HG02798 (cell line): ENCODE data around the gene ADAMTS10.
"Not testable (repeated sequence)": the region's sequence is repeated elsewhere in the genome, so short reads cannot be mapped to it uniquely, and the experiment has no call there.

Experiments
- ATAC-seq: cut with Tn5 transposase; IDR thresholded peaks from one replicate; pipeline ENCODE4 v1.9.1; 2021; ENCODE audit warnings: mild to moderate bottlenecking; ENCODE audit not compliant: unreplicated experiment, poor library complexity

ADAMTS10 gene

GRCh38 chr19:8567522-8568172 is 42.9 kb downstream of the ADAMTS10 start:
- ATAC-seq = no peak

GRCh38 chr19:8566855-8567254 is 43.7 kb downstream of the ADAMTS10 start:
- ATAC-seq = no peak

DNA sequence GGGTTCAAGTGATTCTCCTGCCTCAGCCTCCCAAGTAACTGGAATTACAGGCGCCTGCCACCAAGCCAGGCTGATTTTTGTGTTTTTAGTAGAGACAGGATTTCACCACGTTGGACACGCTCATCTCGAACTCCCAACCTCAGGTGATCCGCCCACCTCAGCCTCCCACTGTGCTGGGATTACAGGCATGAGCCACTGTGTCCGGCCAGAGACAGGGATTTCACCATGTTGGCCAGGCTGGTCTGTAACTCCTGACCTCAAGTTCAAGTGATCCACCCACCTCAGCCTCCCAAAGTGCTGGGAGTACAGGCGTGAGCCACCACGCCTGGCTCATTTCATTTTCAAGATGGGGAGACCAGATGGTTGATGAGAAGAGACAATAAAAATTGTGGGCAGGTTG is 45.6 kb downstream of the ADAMTS10 start:
- ATAC-seq = not testable (repeated sequence)

DNA sequence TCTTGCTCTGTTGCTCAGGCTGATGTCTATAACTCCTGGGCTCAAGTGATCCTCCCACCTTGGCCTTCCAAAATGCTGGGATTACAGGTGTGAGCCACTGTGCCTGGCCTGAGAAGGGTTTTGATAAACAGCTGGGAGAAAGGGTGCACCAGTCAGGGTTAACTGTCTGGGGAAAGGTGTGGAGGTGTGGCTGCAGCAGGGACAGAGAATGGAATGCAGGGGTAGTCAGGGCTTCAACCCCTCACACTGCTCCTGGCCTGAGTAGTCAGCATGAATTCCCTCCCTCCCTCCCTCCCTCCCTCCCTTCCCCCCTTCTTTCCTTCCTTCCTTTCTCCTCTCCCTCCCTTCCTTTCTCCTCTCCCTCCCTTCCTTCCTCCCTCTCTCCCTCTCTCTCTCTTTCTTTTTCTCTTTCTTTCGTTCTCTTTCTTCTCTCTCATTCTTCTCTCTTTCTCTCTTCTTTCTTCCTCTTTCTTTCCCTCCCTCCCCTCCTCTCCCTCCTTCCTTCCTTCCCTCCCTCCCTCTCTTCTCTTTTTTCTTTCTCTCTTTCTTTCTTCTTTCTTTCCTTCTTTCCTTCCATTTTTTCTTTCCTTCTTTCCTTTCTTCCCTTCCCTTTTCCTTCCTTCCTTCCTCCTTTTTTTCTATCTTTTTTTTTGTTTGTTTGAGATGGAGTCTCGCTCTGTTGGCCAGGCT is 49.3 kb downstream of the ADAMTS10 start:
- no peak for ATAC-seq

DNA sequence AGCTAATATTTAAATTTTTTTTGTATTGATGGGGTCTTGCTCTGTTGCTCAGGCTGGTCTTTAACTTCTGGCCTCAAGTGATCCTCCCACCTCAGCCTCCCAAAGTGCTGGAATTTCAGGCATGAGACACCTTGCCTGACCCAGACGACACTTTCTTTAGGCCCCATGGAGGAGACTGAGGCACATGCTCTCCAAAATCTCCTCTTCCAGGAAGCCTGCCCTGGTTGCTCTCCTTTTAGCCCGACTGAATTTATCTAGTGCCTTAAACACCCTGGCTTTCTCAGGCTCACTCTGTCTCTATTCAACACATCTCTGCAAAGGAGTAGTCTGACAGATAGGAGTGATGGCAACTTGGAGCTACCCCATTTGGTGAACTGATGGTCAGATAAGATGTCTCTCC is 52.2 kb downstream of the ADAMTS10 start:
- ATAC-seq = no peak

GRCh38 chr19:8557642-8558238 is 52.8 kb downstream of the ADAMTS10 start:
- no peak for ATAC-seq

DNA sequence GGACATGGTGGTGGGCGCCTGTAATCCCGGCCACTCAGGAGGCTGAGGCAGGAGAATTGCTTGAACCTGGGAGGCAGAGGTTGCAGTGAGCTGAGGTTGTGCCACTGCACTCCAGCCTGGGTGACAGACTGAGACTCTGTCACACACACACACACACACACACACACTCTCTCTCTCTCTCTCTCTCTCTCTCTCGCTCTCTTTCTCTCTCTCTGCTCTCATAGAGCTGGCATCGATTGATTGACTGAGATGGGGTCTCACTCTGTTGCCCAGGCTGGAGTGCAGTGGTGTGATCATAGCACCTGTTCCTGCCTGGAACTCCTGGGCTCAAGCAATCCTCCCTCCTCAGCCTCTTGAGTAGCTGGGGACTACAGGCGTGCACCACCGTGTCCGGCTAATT is 56.8 kb downstream of the ADAMTS10 start:
- ATAC-seq = not testable (repeated sequence)

GRCh38 chr19:8552810-8553209 is 57.7 kb downstream of the ADAMTS10 start:
- ATAC-seq = no peak

DNA sequence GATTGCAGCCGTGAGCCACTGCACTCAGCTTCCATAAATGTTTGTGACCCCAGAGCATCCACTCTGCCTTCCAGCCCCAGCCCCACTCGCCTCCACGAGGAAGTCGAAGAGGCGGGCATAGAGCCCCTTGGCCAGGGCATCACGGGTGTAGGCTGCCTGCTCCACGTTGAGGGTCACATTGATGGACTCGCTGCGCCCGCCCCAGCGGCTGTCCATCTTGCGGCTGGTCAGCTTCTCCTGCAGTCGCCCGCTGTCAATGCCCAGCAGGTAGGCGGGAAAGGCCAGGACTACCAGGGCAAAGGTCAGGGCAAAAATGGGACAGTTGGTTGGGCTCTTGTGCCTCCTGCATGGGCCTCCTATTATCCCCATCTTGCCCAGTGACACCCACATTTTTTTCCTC is 60.4 kb downstream of the ADAMTS10 start:
- ATAC-seq = no peak

GRCh38 chr19:8545743-8546142 is 64.8 kb downstream of the ADAMTS10 start:
- ATAC-seq = no peak

DNA sequence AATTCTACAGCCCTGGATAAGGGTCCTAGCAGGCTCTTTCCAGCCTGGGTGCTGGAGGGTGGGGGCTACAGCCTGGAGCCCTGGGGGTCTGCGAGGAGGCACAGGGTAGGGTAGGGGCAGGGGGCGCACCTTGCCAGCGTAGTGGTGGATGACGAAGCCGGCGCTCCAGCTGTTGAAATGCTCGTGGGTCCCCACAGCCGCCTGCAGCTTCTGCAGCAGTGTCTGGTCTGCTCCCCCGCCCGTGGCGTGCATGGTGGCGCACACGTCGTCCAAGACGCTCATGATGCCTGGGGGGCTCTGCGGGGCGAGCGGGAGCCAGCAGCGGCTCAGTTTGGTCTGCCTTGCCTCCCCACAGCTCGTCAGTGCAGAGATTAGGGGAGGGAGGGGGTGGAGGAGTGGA is 66.3 kb downstream of the ADAMTS10 start:
- ATAC-seq = no peak

DNA sequence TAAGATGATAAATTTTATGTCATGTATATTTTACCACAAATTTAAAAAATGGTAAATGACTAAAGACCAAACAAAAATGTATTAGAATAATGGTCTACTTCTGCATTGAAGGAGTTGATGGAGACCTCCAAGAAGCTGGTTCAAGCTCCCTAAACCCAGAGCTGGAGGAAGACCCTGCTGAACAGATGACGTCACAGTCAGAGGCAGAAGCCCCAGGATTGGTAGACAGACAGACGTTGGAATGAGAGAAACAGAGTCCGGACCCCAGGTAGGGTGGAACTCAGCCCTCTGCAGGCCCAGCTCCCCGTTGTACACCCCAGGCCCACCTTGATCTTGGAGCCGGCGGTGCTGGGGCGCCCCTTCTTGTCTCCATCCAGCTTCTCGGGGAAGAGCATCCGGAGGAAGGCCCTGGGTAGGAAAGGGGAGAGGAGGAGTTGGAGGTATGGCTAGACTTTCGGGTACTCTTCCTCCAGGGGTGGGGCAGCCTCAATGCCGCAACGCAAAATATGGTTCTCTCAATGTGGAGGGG is 70.8 kb downstream of the ADAMTS10 start:
- ATAC-seq = no peak

DNA sequence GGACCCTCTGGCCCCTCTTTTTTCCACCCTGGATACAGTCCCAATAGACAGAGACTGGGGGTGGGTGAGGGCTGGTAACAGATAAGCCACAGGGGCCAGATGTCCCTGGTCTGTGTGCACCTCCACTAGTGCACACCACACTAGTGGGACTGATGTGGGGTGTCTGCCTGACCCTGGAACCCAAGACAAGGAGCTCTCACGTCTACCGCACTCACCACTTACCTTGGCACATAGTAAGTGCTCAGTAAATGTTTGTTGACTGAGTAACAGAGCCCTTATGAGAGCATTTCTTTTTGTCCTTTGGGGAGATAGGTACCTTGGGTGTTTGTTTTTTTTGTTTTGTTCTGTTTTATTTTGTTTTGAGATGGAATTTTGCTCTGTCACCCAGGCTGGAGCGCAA is 73.4 kb downstream of the ADAMTS10 start:
- no peak for ATAC-seq

- ATAC-seq = no peak
Measured at GRCh38 chr19:8536282-8536681, 74.2 kb downstream of the ADAMTS10 start.

- ATAC-seq = no peak
Measured at GRCh38 chr19:8532225-8532624, 78.3 kb downstream of the ADAMTS10 start.

GRCh38 chr19:8531470-8531869 is 79.0 kb downstream of the ADAMTS10 start:
- no peak for ATAC-seq
